Kidney (tissue), 14 donors: Measurements from ENCODE around the gene RBMS1. TPM values are rescaled to one million over a fixed set of nuclear protein-coding genes. Genes with fewer than 3 reads are reported as not detected.
A peak's percentile ranks its signal among the peaks of the same experiment; 100 is the strongest.

Experiments used
- DNase-seq, 5 donors: peaks; one replicate each; pipeline ENCODE4 v3.0.0-alpha.2; 2013 to 2020
- FAIRE-seq: peaks from 2 replicates; lab custom pipeline; 2012; peaks lifted over from hg19 to GRCh38; lab: Jason Lieb, UNC
- H3K27ac ChIP-seq, 2 donors: one replicate each; pipeline ENCODE4 v1.7.0; 2013; ENCODE audit warnings: low read depth in 2 of 2, low read length in 2 of 2, inconsistent platforms in 1 of 2
- H3K27me3 ChIP-seq: one replicate; pipeline ENCODE4 v1.7.1; 2013; ENCODE audit warnings: low read length, inconsistent platforms; ENCODE audit not compliant: control insufficient read depth, insufficient read depth
- H3K36me3 ChIP-seq, 3 donors: one replicate each; pipeline versions ENCODE4 v1.7.0 to v1.7.1; 2013; ENCODE audit warnings: low read length in 3 of 3, control low read depth in 1 of 3, inconsistent platforms in 1 of 3; ENCODE audit not compliant: insufficient read depth in 3 of 3, control insufficient read depth in 2 of 3
- H3K4me1 ChIP-seq, 3 donors: one replicate each; pipeline versions ENCODE4 v1.7.0 to v1.7.1; 2013; ENCODE audit warnings: low read length in 3 of 3, inconsistent platforms in 1 of 3, low read depth in 1 of 3; ENCODE audit not compliant: control insufficient read depth in 2 of 3, insufficient read depth in 2 of 3
- H3K4me3 ChIP-seq, 3 donors: one replicate each; pipeline versions ENCODE4 v1.7.0 to v1.8.1; 2013; ENCODE audit warnings: low read length in 3 of 3, control low read depth in 1 of 3, inconsistent platforms in 1 of 3
- H3K9ac ChIP-seq, 3 donors: one replicate each; pipeline versions ENCODE4 v1.7.0 to v1.7.1; 2013; ENCODE audit warnings: low read length in 3 of 3, control low read depth in 1 of 3, inconsistent platforms in 1 of 3
- H3K9me3 ChIP-seq, 3 donors: one replicate each; pipeline versions ENCODE4 v1.7.0 to v1.7.1; 2013; ENCODE audit warnings: low read length in 3 of 3, control low read depth in 1 of 3, inconsistent platforms in 1 of 3; ENCODE audit not compliant: control insufficient read depth in 2 of 3, insufficient read depth in 1 of 3
- CTCF ChIP-seq: IDR thresholded peaks from 3 replicates; pipeline ENCODE4 v1.5.1; 2012; ENCODE audit warnings: mild to moderate bottlenecking, moderate library complexity, borderline replicate concordance; ENCODE audit not compliant: insufficient read depth; ENCODE audit errors: extremely low read depth
- intact Hi-C: fragments of 100-400 bp; cut with DNase I; formaldehyde crosslinking; loops from one replicate; pipeline ENCODE4 v1.11.1; 2022
- polyA plus RNA-seq: library from polyadenylated mRNA; stranded (reverse); fragments of 350-450 nt; fragmentation: Illumina TruSeq; extraction: RNeasy Lipid Tissue Mini Kit (QIAGEN cat#74804); gene quantifications from one replicate; pipeline ENCODE4 v1.2.3, GENCODE V29; 2014; ENCODE audit warnings: low read depth, low replicate concordance; ENCODE audit not compliant: insufficient read depth
- total RNA-seq: library from RNA; stranded (reverse); fragmentation: NEBNext Ultra II Directional; extraction: Animal tissue kit (Norgen Biotek cat#: 25700); gene quantifications from one replicate; pipeline ENCODE4 v1.2.1, GENCODE V29; 2021
- donor health status: control.
- donor health status: control.
- donor health status: control.
- donor health status: control.
- donor health status: control.
- donor health status: DM: yes; HTN: yes; CAD: no.
- donor health status: Normal renal cell carcinoma (clear cell type).

The RBMS1 gene
- total and polyA plus RNA-seq, 2 donors from 2014 or later = 25.6 to 94.8 TPM

- no peaks in the 10 kb centered on the region for H3K9me3 ChIP-seq
- H3K36me3 ChIP-seq = no peaks in the 10 kb centered on the region
- no peaks in the 10 kb centered on the region for H3K27me3 ChIP-seq
- H3K4me1 ChIP-seq = no peaks in the 10 kb centered on the region
- TF ChIP-seq CTCF = no peak
- H3K4me3 ChIP-seq = no peak overlapping the region
- intact Hi-C loops = no loop called here
- FAIRE-seq = no peak
- no peak overlapping the region for H3K9ac ChIP-seq
- no peak for DNase-seq
- no peak overlapping the region for H3K27ac ChIP-seq
Observed at GRCh38 chr2:160515120-160515519, 21.5 kb upstream of the RBMS1 start.

GRCh38 chr2:160513120-160513519 is 19.5 kb upstream of the RBMS1 start:
- no peak overlapping the region for H3K4me3 ChIP-seq
- intact Hi-C loops = no loop called here
- H3K36me3 ChIP-seq = no peaks in the 10 kb centered on the region
- no peak for FAIRE-seq
- no peak for DNase-seq
- no peaks in the 10 kb centered on the region for H3K4me1 ChIP-seq
- no peaks in the 10 kb centered on the region for H3K9me3 ChIP-seq
- H3K9ac ChIP-seq = no peak overlapping the region
- no peaks in the 10 kb centered on the region for H3K27me3 ChIP-seq
- no peak overlapping the region for H3K27ac ChIP-seq
- TF ChIP-seq CTCF = no peak

GRCh38 chr2:160512491-160512890 is 18.9 kb upstream of the RBMS1 start:
- Histone ChIP-seq H3K36me3 (no peaks in the 10 kb centered on the region), H3K9ac (no peak overlapping the region), H3K27ac (no peak overlapping the region), H3K4me3 (no peak overlapping the region), H3K27me3 (no peaks in the 10 kb centered on the region), H3K4me1 (no peaks in the 10 kb centered on the region), H3K9me3 (no peaks in the 10 kb centered on the region)
- FAIRE-seq (no peak), DNase-seq (peak in 1 of 5 donors; percentile 24)
- intact Hi-C loops = no loop called here
- no peak for TF ChIP-seq CTCF

GRCh38 chr2:160510617-160511016 is 17.0 kb upstream of the RBMS1 start:
- DNase-seq (peak in 1 of 5 donors; percentile 39), FAIRE-seq (no peak)
- no peak for TF ChIP-seq CTCF
- Histone ChIP-seq H3K9me3 (no peaks in the 10 kb centered on the region), H3K27ac (no peak overlapping the region), H3K36me3 (no peaks in the 10 kb centered on the region), H3K4me1 (no peaks in the 10 kb centered on the region), H3K4me3 (no peak overlapping the region), H3K27me3 (no peaks in the 10 kb centered on the region), H3K9ac (no peak overlapping the region)
- intact Hi-C loops = no loop called here
